HG03175 (cell line): ENCODE measurements around the gene OMP.

Source experiments
- ATAC-seq: cut with Tn5 transposase; IDR thresholded peaks from one replicate; pipeline ENCODE4 v1.9.1; 2021; ENCODE audit warnings: mild to moderate bottlenecking, moderate library complexity; ENCODE audit not compliant: unreplicated experiment

Gene OMP

GRCh38 chr11:77120571-77120970 is 17.9 kb downstream of the OMP start:
- ATAC-seq = no peak

DNA sequence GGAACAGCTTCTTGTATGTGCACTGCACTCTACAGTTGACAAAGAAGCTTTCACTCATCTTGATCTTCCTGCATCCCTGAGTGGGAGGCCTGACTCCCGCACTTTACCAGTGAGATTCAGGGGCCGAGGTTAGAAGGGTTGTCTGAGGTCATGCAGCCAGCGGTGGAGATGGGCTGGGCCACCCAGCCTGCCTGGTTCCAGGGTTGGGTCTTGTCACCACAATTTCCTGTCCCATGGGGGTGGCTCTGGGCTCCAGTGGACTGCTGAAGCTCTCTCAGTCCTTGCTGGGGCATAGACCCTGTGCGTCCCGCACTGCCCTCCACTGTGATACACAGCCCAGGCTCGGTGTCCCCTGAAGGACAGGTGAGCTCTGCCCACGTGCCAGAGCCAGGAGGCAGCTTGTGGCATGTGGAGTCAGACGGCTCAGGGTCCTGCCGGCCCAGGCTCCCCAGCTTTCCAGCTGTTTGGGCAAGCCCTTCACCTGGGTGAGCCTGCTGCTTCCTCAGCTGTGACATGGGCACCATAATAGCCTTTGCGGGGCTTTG is 18.5 kb downstream of the OMP start:
- ATAC-seq = no peak

- ATAC-seq = no peak
Observed at GRCh38 chr11:77121876-77122575, 19.4 kb downstream of the OMP start.

DNA sequence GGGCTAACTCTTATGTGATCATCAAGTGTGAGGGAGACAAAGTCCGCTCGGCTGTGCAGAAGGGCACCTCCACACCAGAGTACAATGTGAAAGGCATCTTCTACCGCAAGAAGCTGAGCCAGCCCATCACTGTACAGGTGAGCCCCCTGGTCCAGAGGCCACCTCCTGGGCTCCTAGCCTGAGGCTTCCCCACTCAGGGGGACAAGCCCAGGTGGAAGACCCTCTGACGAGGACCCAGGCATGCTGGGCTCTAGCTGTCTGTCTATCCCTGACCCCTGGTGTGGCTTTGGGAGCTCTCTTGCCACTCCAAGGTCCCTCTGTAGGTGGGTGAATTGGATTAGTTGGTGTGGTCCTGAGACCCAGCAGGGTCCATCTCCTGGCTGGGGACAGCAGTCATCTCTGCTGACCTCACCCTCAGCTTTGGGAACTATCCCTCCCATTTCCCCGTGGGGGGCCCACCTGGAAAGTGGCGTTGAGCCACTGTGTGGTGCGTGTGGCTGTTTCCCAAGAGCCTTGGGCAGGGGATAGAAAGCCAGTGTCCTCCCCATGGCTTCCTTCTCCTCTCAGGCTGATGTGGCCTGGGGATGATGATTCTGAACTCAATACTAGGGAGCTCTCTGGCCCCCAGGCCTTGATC is 20.1 kb downstream of the OMP start:
- no peak for ATAC-seq

- no peak for ATAC-seq
Observed at GRCh38 chr11:77123591-77123990, 21.0 kb downstream of the OMP start.

DNA sequence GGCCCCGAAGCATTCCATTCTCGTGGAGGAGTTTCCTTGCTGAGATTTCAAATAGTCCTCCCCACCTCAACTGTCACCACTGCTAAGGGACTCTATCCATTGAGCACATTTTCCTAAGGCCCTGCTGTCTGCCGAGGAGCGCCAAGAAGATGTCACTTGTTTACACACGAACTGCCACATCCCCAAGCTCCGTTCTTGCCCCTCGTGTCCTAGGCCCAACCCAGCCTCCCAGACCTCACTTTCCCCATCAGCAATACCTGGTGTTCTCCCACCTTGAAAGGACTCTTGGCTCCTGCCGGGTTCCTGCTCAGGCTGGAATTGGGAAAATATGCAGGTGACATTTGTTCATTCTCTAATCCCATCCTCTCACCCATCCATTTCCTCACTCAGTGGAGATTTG is 21.4 kb downstream of the OMP start:
- no peak for ATAC-seq

- no peak for ATAC-seq
Observed at GRCh38 chr11:77124488-77124887, 21.8 kb downstream of the OMP start.

DNA sequence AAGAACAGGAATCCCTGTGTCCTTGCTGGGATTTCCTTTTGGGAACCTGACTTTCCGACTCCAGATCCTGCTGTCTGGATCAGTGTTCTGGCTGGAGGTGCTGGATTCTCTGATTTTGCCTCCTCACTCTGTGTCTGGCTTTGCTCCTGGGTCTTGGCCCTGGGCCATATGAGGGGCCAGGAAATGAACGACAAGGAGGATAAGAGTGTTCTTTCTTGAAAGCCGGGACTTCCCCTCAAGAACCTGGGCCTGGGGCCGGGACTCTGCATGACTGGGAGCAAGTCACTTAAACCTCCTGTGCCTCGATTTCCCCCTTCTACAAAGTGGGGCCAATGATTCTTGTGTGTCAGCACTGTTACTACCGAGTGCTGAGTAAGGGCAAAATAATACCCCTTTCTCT is 22.6 kb downstream of the OMP start:
- no peak for ATAC-seq

DNA sequence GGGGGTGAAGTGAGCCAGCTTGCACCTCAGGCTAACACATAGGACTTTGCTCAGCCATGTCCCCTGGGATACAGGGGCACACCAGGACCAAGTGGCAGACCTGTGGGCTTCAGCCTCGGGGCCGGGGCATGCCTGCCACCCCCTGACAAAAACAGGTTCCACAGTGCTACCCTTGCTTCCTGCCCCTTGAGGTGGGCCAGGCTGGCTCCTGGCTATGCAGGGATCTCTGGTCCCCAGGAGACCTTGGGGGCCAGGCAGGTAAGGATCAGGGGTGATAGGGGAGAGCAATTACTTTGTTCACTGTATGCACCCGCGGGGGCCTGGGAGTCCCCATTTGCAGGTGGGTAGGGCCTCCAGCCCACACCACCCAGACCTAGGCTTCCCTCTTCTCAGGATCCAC is 23.1 kb downstream of the OMP start:
- no peak for ATAC-seq

- ATAC-seq = no peak
Observed at GRCh38 chr11:77126156-77126775, 23.6 kb downstream of the OMP start.

DNA sequence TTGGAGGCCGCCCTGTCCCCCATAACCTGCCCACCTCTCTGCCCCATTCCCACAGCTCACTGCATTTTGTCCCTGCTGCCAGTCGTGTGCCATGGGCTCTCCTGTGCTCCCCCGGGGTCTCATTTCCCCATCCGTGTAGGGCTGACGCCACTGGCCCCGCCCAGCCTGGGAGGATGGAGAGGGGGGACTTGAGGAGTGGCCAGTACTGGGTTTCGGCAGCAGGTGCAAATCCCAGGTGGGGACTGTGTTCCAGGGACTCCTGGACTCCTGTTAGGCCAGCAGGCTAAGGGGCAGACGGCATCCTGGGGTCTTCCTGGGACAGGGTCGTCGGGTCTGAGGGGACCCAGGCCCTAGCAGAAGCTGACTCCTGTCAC is 24.2 kb downstream of the OMP start:
- no peak for ATAC-seq

DNA sequence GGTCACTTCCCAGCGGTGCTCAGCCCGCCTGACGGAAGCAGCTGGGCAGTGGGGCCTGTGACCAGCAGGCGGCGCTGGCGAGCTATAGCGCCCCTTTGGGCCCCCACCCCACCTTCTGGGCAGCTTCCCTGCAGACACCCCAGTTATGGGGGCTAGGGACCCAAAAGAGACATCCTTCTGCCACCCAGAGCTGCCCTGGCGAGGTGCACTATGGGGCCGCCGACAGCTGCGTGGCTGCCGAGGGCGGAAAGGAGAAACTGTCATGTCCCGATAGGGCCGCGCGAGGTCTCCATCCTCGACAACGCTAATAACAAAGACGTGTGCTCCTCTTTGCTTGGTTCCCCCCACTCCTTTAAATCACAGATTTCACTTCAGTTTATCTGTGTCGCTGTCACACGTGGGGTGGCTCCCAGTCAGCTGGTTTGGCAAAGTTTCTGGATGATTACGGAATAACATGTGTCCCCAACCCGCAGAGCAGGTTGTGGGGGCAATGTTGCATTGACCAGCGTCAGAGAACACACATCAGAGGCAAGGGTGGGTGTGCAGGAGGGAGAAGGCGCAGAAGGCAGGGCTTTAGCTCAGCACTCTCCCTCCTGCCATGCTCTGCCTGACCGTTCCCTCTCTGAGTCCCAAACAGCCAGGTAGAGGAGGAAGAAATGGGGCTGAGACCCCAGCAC is 24.7 kb downstream of the OMP start:
- ATAC-seq = no peak

DNA sequence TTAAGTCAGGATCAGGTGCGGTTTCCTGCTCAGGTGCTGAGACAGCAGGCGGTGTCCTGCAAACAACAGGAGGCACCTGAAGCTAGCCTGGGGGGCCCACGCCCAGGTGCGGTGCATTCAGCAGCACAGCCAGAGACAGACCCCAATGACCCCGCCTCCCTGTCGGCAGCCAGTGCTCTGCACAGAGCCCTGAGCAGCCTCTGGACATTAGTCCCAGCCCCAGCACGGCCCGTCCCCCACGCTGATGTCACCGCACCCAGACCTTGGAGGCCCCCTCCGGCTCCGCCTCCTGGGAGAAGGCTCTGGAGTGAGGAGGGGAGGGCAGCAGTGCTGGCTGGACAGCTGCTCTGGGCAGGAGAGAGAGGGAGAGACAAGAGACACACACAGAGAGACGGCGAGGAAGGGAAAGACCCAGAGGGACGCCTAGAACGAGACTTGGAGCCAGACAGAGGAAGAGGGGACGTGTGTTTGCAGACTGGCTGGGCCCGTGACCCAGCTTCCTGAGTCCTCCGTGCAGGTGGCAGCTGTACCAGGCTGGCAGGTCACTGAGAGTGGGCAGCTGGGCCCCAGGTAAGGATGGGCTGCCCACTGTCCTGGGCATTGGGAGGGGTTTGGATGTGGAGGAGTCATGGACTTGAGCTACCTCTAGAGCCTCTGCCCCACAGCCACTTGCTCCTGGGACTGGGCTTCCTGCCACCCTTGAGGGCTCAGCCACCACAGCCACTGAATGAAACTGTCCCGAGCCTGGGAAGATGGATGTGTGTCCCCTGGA is 25.5 kb downstream of the OMP start, which contains the start of gene MYO7A:
Gene MYO7A, plus strand, starts transcription at position 327 of the 772 bp plus-strand sequence. CDS start 2,389 bp downstream, outside the sequence.
- no peak for ATAC-seq

DNA sequence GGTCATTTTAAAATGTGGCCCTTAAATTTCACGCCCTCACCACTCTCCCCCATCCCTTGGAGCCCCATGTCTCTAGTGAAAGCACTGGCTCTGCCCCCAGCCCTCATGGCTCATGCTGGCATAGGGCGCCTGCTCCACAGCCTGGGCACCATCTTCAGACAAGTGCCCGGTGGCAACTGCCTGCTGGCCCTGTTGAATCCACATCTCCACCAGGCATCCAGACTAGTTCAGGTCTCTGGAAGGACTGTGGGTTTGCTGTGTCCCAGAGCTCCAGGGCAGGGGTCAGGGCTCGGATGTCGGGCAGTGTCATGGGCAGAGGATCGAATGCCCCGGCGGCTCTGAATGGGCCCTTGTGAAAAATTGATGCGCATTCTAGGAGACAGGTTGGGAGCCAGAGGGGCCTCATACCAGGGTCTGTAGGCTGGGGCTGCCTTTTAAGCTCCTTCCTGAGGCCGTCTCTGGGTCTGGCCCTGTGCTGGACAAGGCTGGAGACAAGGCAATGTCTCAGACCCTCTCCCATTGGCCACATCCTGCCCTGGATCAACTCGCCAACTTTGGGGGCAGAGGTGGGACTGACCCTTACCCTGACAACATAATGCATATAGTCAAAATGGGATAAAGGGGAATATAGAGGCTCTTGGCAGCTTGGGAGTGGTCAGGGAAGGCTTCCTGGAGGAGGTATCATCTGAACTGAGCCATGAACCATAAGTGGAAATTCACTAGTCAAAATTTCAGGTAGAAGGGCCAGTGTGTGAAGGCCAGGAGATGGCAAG is 26.6 kb downstream of the OMP start:
- ATAC-seq = no peak

GRCh38 chr11:77129842-77130756 is 27.5 kb downstream of the OMP start:
- no peak for ATAC-seq

DNA sequence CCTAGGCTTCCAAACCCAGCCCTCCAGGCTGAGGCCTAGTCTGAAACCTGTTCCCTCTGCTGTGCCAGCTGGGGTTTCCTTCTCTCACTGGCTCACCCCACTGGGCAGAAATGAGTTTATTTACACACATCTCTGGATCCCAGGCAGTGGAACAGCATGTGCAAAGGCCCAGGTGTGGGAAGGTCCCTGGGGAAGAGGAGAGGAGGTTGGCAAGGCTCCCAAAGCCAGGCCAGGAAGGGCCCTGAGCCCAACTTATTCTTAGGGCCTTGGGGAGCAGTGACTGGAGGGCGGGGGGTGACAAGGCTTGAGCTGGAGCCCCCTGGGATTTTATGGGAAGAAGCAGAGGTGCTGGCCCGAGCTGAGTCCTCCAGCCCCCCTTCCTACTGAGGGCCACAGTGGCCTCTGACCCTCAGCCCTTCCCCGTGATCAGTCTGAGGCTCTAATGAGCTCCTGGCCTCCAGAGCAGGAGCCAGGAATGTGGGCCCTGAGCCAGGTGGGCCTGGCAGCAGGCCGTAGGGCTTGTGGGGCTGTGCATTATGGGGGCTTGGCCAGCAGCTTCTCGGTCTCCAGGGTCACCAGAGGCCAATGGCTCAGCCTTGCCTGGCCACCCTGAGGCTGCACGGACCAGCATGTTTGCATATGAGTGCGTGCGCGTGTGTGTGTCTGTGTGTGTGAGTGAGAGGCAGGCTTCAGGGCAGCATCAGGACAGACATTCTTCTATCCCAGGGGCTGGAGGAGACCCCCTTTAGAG is 28.3 kb downstream of the OMP start:
- no peak for ATAC-seq

DNA sequence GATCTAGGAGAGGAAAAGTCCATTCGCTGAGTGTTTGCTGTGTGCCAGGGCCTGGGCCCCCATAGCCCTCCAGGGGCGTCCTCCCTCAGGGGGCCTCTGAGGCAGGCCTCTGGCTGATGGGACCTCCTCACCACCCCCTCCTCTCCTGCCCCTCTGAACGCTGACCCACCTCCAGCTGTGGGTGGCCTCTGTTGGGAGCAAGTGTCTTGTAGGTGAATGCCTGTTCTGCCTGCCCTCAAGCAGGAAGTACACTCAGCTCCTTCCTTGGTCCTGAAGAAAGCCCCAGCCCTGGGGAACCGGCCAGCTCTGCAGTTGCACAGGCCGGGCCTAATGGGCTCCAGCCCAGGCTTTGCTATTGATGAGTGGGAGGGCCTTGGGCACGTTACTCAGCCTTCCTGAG is 28.9 kb downstream of the OMP start:
- no peak for ATAC-seq

- ATAC-seq = no peak
Observed at GRCh38 chr11:77135069-77135468, 32.4 kb downstream of the OMP start.
